ENCODE measurements around the gene SLC18A2.

Gene SLC18A2

GRCh38 chr10:117273980-117274379 lies 33.1 kb downstream of the SLC18A2 start:
- H3K27me3 ChIP-seq (ENCODE audit: low read depth, low read length), result no peaks in the 10 kb centered on the region
- H3K9me3 ChIP-seq (ENCODE audit: insufficient read depth, low read length), result no peaks in the 10 kb centered on the region
- no peak overlapping the region for H2AFZ ChIP-seq (ENCODE audit: low read depth, low read length)
- no peaks in the 10 kb centered on the region for H3K79me2 ChIP-seq (ENCODE audit: low read length)
- H3K4me1 ChIP-seq (ENCODE audit: low read length), result no peaks in the 10 kb centered on the region
- no peaks in the 10 kb centered on the region for H4K20me1 ChIP-seq (ENCODE audit: insufficient read depth, low read length)
- H3K36me3 ChIP-seq (replicated peaks; ENCODE audit: low read depth, low read length), result no peaks in the 10 kb centered on the region
- H3K4me2 ChIP-seq (ENCODE audit: low read length), result no peak overlapping the region
- H3K9ac ChIP-seq (ENCODE audit: low read length), result no peak overlapping the region
- no peak for TF ChIP-seq EZH2phosphoT487 (IDR thresholded peaks at IDR 0.05; ENCODE audit: low read depth)
- TF ChIP-seq CTCF (IDR thresholded peaks at IDR 0.05; ENCODE audit: low read depth, low read length), result no peak
- no peak overlapping the region for H3K27ac ChIP-seq (ENCODE audit: low read length)
- H3K4me3 ChIP-seq (ENCODE audit: low read length), result no peak overlapping the region

- Histone ChIP-seq H3K9ac (ENCODE audit: low read length) (no peak overlapping the region), H3K27ac (ENCODE audit: low read length) (no peak overlapping the region), H3K79me2 (ENCODE audit: low read length) (no peaks in the 10 kb centered on the region), H2AFZ (ENCODE audit: low read depth, low read length) (no peak overlapping the region), H3K9me3 (ENCODE audit: insufficient read depth, low read length) (no peaks in the 10 kb centered on the region), H4K20me1 (ENCODE audit: insufficient read depth, low read length) (no peaks in the 10 kb centered on the region), H3K36me3 (replicated peaks; ENCODE audit: low read depth, low read length) (no peaks in the 10 kb centered on the region), H3K27me3 (ENCODE audit: low read depth, low read length) (no peaks in the 10 kb centered on the region), H3K4me3 (ENCODE audit: low read length) (no peak overlapping the region), H3K4me2 (ENCODE audit: low read length) (no peak overlapping the region), H3K4me1 (ENCODE audit: low read length) (no peaks in the 10 kb centered on the region)
- TF ChIP-seq CTCF (IDR thresholded peaks at IDR 0.05; ENCODE audit: low read depth, low read length) (no peak), EZH2phosphoT487 (IDR thresholded peaks at IDR 0.05; ENCODE audit: low read depth) (no peak)
Observed at GRCh38 chr10:117274509-117274908, 33.6 kb downstream of the SLC18A2 start.

GRCh38 chr10:117275121-117275520 lies 34.2 kb downstream of the SLC18A2 start:
- H3K9ac ChIP-seq (ENCODE audit: low read length), result no peak overlapping the region

GRCh38 chr10:117277675-117278074 lies 36.8 kb downstream of the SLC18A2 start:
- no peak overlapping the region for H3K9ac ChIP-seq (ENCODE audit: low read length)
- no peaks in the 10 kb centered on the region for H4K20me1 ChIP-seq (ENCODE audit: insufficient read depth, low read length)
- no peak for TF ChIP-seq CTCF (IDR thresholded peaks at IDR 0.05; ENCODE audit: low read depth, low read length)
- no peak for TF ChIP-seq EZH2phosphoT487 (IDR thresholded peaks at IDR 0.05; ENCODE audit: low read depth)
- H3K27me3 ChIP-seq (ENCODE audit: low read depth, low read length), result no peaks in the 10 kb centered on the region
- no peak overlapping the region for H2AFZ ChIP-seq (ENCODE audit: low read depth, low read length)
- H3K4me1 ChIP-seq (ENCODE audit: low read length), result no peaks in the 10 kb centered on the region
- no peaks in the 10 kb centered on the region for H3K36me3 ChIP-seq (replicated peaks; ENCODE audit: low read depth, low read length)
- no peak overlapping the region for H3K4me2 ChIP-seq (ENCODE audit: low read length)
- H3K9me3 ChIP-seq (ENCODE audit: insufficient read depth, low read length), result no peaks in the 10 kb centered on the region
- no peak overlapping the region for H3K4me3 ChIP-seq (ENCODE audit: low read length)
- no peak overlapping the region for H3K27ac ChIP-seq (ENCODE audit: low read length)
- H3K79me2 ChIP-seq (ENCODE audit: low read length), result no peaks in the 10 kb centered on the region

More at GRCh38 chr10:117275121-117275520, 34.2 kb downstream of the SLC18A2 start:
- Histone ChIP-seq H3K4me2 (ENCODE audit: low read length) (no peak overlapping the region), H3K79me2 (ENCODE audit: low read length) (no peaks in the 10 kb centered on the region), H3K27me3 (ENCODE audit: low read depth, low read length) (no peaks in the 10 kb centered on the region), H3K4me1 (ENCODE audit: low read length) (no peaks in the 10 kb centered on the region), H3K4me3 (ENCODE audit: low read length) (no peak overlapping the region), H3K36me3 (replicated peaks; ENCODE audit: low read depth, low read length) (no peaks in the 10 kb centered on the region), H2AFZ (ENCODE audit: low read depth, low read length) (no peak overlapping the region), H3K9me3 (ENCODE audit: insufficient read depth, low read length) (no peaks in the 10 kb centered on the region), H3K27ac (ENCODE audit: low read length) (no peak overlapping the region), H4K20me1 (ENCODE audit: insufficient read depth, low read length) (no peaks in the 10 kb centered on the region)
- TF ChIP-seq CTCF (IDR thresholded peaks at IDR 0.05; ENCODE audit: low read depth, low read length), result no peak
- TF ChIP-seq EZH2phosphoT487 (IDR thresholded peaks at IDR 0.05; ENCODE audit: low read depth), result no peak
